Measurements from ENCODE around the gene F8.

The F8 gene

GRCh38 chrX:154797006-154797405 is 225.5 kb downstream of the F8 start:
- FAIRE-seq, result no peak
- DNase-seq (ENCODE audit: insufficient read length, low spot score), result no peak

DNA sequence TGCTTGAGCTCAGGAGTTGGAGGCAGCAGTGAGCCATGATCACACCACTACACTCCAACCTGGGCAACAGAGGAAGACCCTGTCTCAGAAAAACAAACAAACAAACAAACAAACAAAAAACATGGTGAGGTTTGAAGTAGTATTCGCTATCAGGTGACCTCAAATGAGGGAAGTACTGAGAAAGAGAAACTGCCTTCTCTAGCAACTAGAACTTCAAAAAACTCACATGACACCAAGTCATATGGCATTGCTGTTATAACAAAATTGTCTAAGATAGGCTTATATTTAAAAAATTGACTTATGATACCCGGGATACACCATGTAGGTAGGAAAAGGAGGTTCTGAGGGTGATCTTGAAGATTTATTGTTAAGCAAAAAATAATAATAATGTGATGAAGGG is 227.5 kb downstream of the F8 start:
- FAIRE-seq (no peak), DNase-seq (ENCODE audit: insufficient read length, low spot score) (no peak)

- DNase-seq (ENCODE audit: insufficient read length, low spot score) (no peak), FAIRE-seq (no peak)
These were observed 229.3 kb downstream of the F8 start for GRCh38 chrX:154793084-154793795.

DNA sequence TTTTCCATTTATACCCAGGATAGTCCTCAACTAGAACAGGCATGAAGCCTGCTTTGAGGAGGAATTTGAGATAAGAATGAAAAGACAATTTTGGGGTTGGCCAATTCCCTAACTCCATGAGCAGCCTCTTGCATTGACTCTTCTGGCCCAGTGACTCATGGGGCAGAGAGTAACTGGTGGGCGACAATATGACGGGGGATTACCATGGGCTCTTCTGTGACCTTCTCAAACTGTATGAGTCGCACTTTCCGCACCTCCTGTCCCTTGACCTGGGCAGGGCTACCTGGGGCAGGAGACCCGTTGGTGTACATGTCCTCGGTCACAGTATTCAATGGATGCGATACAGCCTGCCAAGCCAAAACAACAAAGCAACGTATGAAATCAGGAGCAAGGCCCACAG is 230.6 kb downstream of the F8 start:
- DNase-seq (ENCODE audit: insufficient read length, low spot score), result no peak
- FAIRE-seq, result no peak

- FAIRE-seq (no peak), DNase-seq (ENCODE audit: insufficient read length, low spot score) (no peak)
These were observed 231.1 kb downstream of the F8 start for GRCh38 chrX:154791467-154791866.

All from HTR-8/SVneo (cell line).